Stimulated activated CD4-positive, alpha-beta T cell treated with anti-CD3 and anti-CD28 coated beads, Interleukin-12 subunit alpha, Interleukin-12 subunit beta, amount 100 ng/mL, for 24 hours (primary cell): Measurements from ENCODE around the gene ABTB1.

Experiments used
- DNase-seq, 2 experiments: peaks; one replicate each; pipeline ENCODE4 v3.0.0-alpha.2; 2020; ENCODE audit warnings: low read depth in 2 of 2

The ABTB1 gene

DNA sequence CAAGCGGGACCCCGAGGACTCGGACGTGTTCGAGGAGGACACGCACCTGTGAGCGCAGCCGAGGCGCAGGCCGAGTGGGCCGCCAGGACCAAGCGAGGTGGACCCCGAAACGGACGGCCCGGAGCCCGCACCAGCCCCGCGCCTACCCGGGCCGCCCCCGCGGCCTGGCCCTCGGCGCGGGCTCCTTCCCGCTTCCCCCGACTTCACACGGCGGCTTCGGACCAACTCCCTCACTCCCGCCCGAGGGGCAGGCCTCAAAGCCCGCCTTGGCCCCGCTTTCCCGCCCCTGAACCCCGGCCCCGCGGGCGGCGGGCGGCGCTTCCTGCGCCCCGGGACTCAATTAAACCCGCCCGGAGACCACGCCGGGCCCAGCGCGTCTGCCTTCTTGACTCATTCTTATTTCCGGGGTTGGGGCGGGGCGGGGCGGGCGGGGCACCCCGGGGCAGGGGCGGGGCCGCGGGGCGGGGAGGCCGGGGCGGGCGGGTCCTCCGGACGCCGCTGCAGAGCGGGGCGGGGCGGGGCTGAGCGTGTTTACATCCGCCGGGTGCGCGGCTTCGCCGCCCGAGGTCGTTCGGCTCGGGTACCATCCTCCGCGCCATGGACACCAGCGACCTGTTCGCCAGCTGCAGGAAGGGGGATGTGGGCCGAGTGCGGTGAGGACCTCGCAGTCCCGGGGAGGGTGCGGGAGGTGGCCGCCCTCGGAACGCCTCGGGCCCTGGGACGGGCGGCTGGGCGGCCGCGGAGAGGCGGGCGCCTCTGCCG lies at the start of gene ABTB1:
Gene ABTB1, plus strand, starts transcription at position 524 of the 762 bp plus-strand sequence. Its CDS starts 74 bp downstream, at position 598.
- peak; percentile 70 to 78 for DNase-seq

DNA sequence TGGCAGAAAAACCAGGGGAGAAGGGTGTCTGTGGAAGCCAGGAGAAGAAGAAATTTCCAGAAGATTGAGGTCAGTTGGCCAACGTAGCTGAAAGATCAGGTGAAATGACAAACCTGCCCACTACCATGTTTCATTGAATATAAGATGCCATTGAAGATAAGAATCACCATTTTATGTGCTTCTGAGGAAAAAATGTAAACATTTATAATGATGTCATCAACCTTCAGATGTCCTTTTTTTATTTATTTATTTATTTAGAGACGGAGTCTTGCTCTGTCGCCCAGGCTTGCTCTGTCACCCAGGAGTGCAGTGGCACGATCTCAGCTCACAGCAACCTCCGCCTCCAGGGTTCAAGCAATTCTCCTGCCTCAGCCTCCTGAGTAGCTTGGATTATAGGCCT lies 48.7 kb upstream of the ABTB1 start:
- DNase-seq: no peak

DNA sequence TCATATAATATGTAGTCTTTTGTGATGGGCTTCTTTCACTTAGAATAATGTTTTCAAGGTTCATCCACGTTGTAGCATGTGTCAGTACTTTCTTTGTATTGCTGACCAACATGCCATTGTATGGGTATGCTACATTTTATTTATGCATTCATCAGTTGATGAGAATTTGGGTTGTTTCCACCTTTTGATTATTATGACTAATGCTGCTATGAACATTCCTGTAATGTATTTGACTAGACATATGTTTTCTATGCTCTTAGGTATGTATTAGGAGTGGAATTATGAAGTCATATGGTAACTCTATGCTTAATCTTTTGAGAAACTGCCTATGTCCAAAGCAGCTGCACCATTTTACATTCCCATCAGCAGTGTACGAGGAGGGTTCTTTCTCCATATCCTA lies 46.9 kb upstream of the ABTB1 start:
- DNase-seq: no peak

- no peak for DNase-seq
Observed at GRCh38 chr3:127628426-127628787, 44.3 kb upstream of the ABTB1 start.

- DNase-seq: no peak
Observed at GRCh38 chr3:127628788-127629466, 43.8 kb upstream of the ABTB1 start, which contains the start of gene PODXL2. Gene PODXL2, plus strand, starts transcription at chr3:127629185. Its CDS starts 35 bp downstream, at chr3:127629220.

- DNase-seq: no peak
Observed at GRCh38 chr3:127629467-127630403, 43.0 kb upstream of the ABTB1 start.

DNA sequence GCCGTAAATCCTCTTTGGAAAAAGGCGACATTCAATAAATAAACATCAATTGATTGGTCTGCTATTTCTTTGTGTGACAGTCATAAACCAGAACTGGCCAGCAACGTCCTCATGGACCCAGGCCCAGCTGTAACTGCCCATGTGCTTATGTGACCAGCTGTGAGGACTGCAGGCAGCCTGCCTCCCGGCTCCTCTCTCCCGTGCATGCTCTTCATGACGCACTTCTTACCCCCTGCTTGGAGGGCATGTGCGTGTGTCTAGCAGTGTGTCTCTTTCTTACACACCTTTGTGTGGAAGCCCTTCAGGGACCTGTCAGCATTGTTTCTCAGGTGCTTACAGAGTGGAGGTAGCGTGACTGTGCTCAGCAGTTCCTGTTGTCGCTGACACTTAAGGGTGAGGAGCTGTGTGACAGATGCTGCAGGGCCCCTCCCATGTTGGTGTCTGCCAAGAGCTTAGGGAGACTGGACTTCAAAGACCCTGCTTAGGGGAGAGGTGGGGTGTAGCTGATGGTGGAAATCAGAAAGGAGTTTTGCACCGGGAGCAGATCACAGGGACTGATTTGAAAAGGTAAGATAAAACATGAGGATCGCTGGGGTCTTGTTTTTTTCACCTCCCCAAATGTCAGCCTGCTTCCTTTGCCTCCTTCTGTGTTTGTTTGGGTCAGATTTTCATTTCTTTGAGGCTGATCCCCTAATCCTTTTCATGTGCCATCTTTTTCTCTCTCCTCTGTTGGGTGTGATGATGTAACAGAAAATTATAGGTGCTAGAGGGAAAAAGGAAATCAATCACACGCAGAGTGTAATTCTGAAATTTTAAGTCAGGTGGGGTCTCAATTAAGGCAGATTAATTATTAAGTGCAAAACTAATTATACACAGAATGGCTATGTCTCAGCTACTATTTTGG lies 41.7 kb upstream of the ABTB1 start:
- DNase-seq: no peak

DNA sequence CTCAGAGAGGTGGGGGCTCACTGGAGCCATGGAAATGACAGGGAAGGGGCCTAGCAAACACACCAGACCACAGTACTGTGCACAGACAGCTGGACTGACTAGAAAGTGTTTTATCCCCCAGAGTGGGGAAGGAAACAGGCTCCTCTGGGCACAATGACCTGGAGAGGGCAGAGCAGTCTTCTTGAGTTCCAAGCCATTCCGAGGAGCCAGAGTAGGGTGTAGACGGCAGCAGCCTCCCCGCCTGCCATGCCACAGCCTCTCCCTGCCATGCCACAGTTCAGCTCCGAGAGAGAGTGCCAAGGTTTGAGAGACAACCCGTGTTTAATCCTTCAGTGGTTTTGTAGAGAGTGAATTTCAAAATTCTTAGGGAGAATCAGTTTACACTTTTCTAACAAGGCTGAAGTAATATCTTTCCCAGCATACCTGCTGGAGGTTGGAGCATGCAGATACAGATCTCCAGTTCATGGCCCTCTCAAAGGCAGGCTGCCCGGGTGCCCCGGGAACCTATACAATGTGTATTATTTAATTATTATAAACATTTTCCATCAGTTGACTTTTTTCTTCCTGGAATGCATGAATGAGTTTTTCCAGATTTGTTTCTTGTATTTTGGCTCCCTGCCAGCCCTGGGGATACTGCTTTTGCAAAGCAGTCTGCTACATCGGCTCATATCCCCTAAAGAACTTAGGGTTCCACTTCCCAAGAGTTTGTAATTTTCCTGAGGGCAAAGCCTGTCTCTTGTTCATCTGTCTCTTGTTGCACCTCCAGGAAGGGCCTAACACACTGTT lies 40.5 kb upstream of the ABTB1 start:
- DNase-seq: no peak

DNA sequence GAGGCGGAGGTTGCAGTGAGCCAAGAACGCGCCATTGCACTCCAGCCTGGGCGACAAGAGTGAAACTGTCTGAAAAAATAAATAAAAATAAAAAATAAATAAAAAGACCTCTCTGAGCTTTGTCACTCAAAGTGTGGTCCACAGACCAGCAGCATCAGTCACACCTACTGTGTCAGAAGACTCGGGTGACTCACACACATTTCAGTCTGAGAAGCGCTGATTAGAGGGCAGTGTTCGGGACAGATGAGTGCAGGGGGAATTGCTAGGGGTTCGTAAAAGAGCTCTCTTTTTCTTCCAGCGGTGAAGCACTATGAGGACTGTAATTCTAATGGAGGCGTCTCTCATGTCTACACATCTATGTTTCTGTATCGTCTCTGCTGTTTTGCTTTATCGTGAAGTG lies 38.1 kb upstream of the ABTB1 start:
- DNase-seq: no peak

- DNase-seq: no peak
Observed at GRCh38 chr3:127637546-127637945, 35.2 kb upstream of the ABTB1 start.

- no peak for DNase-seq
Observed at GRCh38 chr3:127637971-127638370, 34.8 kb upstream of the ABTB1 start.

GRCh38 chr3:127639173-127640041 lies 33.3 kb upstream of the ABTB1 start:
- no peak for DNase-seq

GRCh38 chr3:127640042-127640355 lies 32.8 kb upstream of the ABTB1 start:
- DNase-seq: no peak

GRCh38 chr3:127644641-127645370 lies 27.9 kb upstream of the ABTB1 start:
- no peak for DNase-seq

DNA sequence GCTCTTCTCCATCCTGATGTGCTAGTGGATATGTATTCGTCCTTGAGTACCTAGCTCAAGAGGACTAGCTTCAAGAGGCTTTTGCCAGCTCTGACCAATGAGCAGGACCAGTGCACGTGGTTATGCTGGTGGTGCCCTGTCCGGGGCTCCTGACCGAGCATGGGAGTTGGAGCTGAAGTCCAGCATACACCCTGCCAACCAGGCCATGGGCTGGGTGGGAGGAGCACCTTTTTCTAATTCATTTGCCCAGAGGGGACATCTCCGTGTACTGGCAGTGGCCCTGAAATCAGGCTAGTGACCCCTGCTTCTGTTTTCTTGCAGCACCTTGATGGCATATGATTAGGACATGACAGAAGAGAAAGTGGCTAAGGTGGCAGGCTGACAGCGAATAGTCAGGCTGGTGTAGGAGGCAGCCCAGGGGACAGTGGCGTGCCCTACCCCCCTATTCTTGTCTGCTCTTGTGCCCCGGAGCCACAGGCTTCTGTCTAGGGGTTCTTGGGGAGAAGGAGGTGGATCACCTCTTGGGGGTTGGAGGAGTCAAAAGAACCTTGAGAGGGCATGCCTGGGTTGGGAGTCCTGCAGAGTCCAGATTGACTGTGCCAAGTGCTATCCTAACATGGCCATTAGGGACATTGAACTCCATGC lies 27.3 kb upstream of the ABTB1 start:
- no peak for DNase-seq

DNA sequence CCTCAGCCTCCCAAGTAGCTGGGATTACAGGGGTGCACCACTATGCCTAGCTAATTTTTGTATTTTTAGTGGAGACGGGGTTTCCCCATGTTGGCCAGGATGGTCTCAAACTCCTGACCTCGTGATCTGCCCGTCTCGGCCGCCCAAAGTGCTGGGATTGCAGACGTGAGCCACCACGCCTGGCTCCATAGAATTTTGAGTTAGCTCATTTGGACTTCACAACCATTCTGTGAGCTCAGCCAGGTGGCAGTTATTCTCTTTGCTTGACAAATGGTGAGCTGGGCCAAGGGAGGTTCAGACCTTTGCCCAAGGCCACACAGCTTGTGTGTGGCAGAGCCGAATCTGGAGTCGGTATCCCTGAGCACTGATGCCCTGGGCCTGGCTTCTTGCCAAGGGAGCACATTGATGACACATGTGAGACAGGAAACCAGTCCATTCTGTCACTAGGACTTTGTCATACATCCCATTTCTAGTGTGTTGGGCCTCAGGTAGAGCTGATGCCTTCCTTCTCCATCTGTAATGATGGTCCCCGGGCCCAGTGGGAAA lies 26.2 kb upstream of the ABTB1 start:
- no peak for DNase-seq

- no peak for DNase-seq
Observed at GRCh38 chr3:127647166-127647844, 25.4 kb upstream of the ABTB1 start.

DNA sequence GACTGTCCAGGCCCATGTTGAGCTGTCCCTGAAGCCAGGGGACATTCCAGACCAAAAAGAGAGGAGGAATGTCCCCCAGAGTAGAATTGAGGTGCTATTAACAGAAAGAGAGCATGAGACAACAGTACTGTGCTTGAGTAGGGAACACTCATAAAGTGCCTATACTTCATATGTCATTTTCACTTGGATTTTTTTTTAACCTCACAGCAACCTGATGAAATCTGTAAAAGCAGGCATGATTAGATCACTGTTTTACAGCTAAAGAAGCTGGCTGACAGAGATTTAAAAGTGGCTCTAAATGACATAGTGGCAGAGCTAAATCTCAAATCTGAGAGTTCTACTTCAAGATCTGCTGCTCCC lies 24.9 kb upstream of the ABTB1 start:
- no peak for DNase-seq
